Right lobe of liver (tissue), 4 donors: ENCODE results near the gene GSTM1.

Source experiments
- CTCF ChIP-seq, 4 donors: fragments of 200-600 bp in 3 of 4; fragments of 450-650 bp in 1 of 4; IDR thresholded peaks; one replicate each; pipeline versions ENCODE4 v1.5.1 to v1.8.0; 2016 to 2022; ENCODE audit warnings: antibody characterized with exemption in 4 of 4, mild to moderate bottlenecking in 2 of 4
- POLR2A ChIP-seq: fragments of 450-650 bp; IDR thresholded peaks from one replicate; pipeline ENCODE4 v1.6.1; 2017; ENCODE audit warnings: antibody characterized with exemption, mild to moderate bottlenecking
- donor health status: DM: no; HTN: no; CAD: no.
- donor health status: DM: no; HTN: no; CAD: no.
- donor health status: DM: no; HTN: yes; CAD: no.

GRCh38 chr1:109712321-109712864, 24.8 kb downstream of the GSTM1 start:
- TF ChIP-seq CTCF (IDR thresholded peaks at IDR 0.05), result no peak
- TF ChIP-seq POLR2A, result no peak
